SH-SY5Y (cell line): ENCODE measurements around the gene NXT1.

ENCODE experiments used
- GATA2 ChIP-seq: IDR thresholded peaks from 2 replicates; pipeline ENCODE4 v1.6.1; 2011; ENCODE audit warnings: mild to moderate bottlenecking, low read depth, low read length
- GATA3 ChIP-seq: IDR thresholded peaks from 2 replicates; pipeline ENCODE4 v1.6.1; 2011; ENCODE audit warnings: low read depth, mild to moderate bottlenecking, low read length, moderate library complexity

- TF ChIP-seq GATA2 (no peak), GATA3 (no peak)
These were observed 12.7 kb downstream of the NXT1 start for GRCh38 chr20:23363257-23363649.
